ENCODE data around the gene NAT8L. TPM values are rescaled to one million over a fixed set of nuclear protein-coding genes. Genes with fewer than 3 reads are reported as not detected.

The NAT8L gene
- total and polyA plus RNA-seq, 2 donors (not counting 3 experiments of a cell fraction or from before 2014, with no cell fraction given) = 0.10 to 0.11 TPM

DNA sequence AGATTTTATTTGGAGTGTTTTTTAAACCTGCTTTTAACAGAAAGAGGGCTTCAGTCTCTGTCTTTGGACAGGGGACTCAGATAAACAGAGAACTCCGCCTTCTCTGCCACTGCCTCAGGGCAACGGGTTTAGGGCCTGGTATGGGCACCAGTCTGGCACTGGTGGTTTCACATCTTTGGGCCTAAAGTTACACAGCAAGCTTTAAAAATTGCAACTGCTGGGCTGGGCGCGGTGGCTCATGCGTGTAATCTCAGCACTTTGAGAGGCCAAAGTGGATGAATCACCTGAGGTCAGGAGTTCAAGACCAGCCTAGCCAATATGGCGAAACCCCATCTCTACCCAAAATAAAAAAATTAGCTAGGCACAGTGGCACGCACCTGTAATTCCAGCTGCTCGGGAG lies 10.3 kb upstream of the NAT8L start:
- no peaks in the 10 kb centered on the region for H3K9me1 ChIP-seq (replicated peaks; ENCODE audit: control insufficient read depth, extremely low read depth, insufficient read depth, low read length)
- dilution Hi-C loops (cut with MboI; ENCODE audit: extremely low pct_ligation_motif_present, low sequenced_read_pairs) = no loop called here
- intact Hi-C loops (cut with micrococcal nuclease) = no loop called here
- no peak overlapping the region for H2AFZ ChIP-seq (ENCODE audit: low read depth, low read length)
- no peak overlapping the region for H3K9ac ChIP-seq (replicated peaks; ENCODE audit: extremely low read depth, insufficient read depth, low read length)
- no peak for DNase-seq (ENCODE audit: low read depth, low spot score)
- no peaks in the 10 kb centered on the region for H3K79me2 ChIP-seq (ENCODE audit: control insufficient read depth, insufficient read depth, low read length)
- H3K27ac ChIP-seq (ENCODE audit: insufficient read depth, low read depth, low read length) = no peak overlapping the region
- TF ChIP-seq, protein P1, sequence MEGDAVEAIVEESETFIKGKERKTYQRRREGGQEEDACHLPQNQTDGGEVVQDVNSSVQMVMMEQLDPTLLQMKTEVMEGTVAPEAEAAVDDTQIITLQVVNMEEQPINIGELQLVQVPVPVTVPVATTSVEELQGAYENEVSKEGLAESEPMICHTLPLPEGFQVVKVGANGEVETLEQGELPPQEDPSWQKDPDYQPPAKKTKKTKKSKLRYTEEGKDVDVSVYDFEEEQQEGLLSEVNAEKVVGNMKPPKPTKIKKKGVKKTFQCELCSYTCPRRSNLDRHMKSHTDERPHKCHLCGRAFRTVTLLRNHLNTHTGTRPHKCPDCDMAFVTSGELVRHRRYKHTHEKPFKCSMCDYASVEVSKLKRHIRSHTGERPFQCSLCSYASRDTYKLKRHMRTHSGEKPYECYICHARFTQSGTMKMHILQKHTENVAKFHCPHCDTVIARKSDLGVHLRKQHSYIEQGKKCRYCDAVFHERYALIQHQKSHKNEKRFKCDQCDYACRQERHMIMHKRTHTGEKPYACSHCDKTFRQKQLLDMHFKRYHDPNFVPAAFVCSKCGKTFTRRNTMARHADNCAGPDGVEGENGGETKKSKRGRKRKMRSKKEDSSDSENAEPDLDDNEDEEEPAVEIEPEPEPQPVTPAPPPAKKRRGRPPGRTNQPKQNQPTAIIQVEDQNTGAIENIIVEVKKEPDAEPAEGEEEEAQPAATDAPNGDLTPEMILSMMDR (IDR thresholded peaks at IDR 0.05; ENCODE audit: extremely low read depth in 1 of 2, insufficient read depth in 1 of 2, low read depth in 1 of 2, low read length in 2 of 2) = no peak
- no peak for TF ChIP-seq POLR2A (IDR thresholded peaks at IDR 0.05; ENCODE audit: low read depth, low read length)
- TF ChIP-seq JUN (IDR thresholded peaks at IDR 0.05; ENCODE audit: borderline replicate concordance, insufficient read depth, insufficient read length, low read depth) = no peak
- POLR2A ChIA-PET = no interaction called here
- BruUV-seq (replicated peaks) = no TSS peak
- H3K9me3 ChIP-seq (replicated peaks; ENCODE audit: control insufficient read depth, insufficient read depth, low read length) = no peaks in the 10 kb centered on the region
- H3K36me3 ChIP-seq (ENCODE audit: control insufficient read depth in 2 of 2, extremely low read depth in 1 of 2, insufficient read depth in 2 of 2, low read length in 2 of 2) = no peaks in the 10 kb centered on the region
- no peak overlapping the region for H3K4me3 ChIP-seq (replicated peaks in 1 of 3; ENCODE audit: insufficient read depth in 1 of 3, low read depth in 1 of 3, low read length in 3 of 3)
- CTCF ChIA-PET = interaction anchor here (0.6 kb wide), 1 partner anchor 9 kb away, joined by 3 read pairs; no protein-coding TSS in a partner anchor
- no peak for FAIRE-seq
- H3K4me2 ChIP-seq (ENCODE audit: insufficient read depth, low read length) = no peak overlapping the region
- H4K20me1 ChIP-seq (replicated peaks; ENCODE audit: control insufficient read depth, extremely low read depth, insufficient read depth, low read length) = no peaks in the 10 kb centered on the region
- peaks cover 13 to 16% of the 10 kb centered on the region in 2 experiments for H3K27me3 ChIP-seq (ENCODE audit: control insufficient read depth in 2 of 2, insufficient read depth in 2 of 2, low read length in 2 of 2)
- no peaks in the 10 kb centered on the region for H3K4me1 ChIP-seq (ENCODE audit: control insufficient read depth, extremely low read depth, insufficient read depth, low read length)

DNA sequence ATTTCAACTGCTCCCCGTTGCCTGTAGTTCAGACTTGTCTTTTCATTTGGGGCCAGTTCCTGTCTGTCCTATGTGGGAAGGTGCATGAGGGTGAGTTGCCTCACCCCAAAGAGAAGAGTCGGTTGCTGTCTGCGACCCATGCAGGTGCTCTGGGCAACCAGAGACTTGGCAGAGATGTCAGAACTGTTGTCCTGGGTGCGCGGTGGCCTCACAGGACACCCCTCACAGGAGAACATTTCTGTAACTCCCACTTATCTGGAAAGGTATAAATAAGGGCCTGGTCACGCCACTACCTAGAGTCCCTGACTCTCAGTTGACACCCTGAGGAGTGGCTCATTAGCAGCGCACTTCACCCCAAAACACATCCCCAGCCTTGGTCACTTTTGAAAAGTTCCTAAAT lies 9.7 kb upstream of the NAT8L start:
- dilution Hi-C loops (cut with MboI; ENCODE audit: extremely low pct_ligation_motif_present, low sequenced_read_pairs) = no loop called here
- Histone ChIP-seq H3K27me3 (ENCODE audit: control insufficient read depth in 2 of 2, insufficient read depth in 2 of 2, low read length in 2 of 2) (peaks cover 16% of the 10 kb centered on the region in 2 experiments), H3K9me1 (replicated peaks; ENCODE audit: control insufficient read depth, extremely low read depth, insufficient read depth, low read length) (no peaks in the 10 kb centered on the region), H3K9ac (replicated peaks; ENCODE audit: extremely low read depth, insufficient read depth, low read length) (no peak overlapping the region), H3K4me2 (ENCODE audit: insufficient read depth, low read length) (no peak overlapping the region), H3K27ac (ENCODE audit: insufficient read depth, low read depth, low read length) (no peak overlapping the region), H3K9me3 (replicated peaks; ENCODE audit: control insufficient read depth, insufficient read depth, low read length) (no peaks in the 10 kb centered on the region), H3K79me2 (ENCODE audit: control insufficient read depth, insufficient read depth, low read length) (no peaks in the 10 kb centered on the region), H3K4me3 (replicated peaks in 1 of 3; ENCODE audit: insufficient read depth in 1 of 3, low read depth in 1 of 3, low read length in 3 of 3) (no peak overlapping the region), H3K4me1 (ENCODE audit: control insufficient read depth, extremely low read depth, insufficient read depth, low read length) (no peaks in the 10 kb centered on the region), H2AFZ (ENCODE audit: low read depth, low read length) (no peak overlapping the region), H4K20me1 (replicated peaks; ENCODE audit: control insufficient read depth, extremely low read depth, insufficient read depth, low read length) (no peaks in the 10 kb centered on the region), H3K36me3 (ENCODE audit: control insufficient read depth in 2 of 2, extremely low read depth in 1 of 2, insufficient read depth in 2 of 2, low read length in 2 of 2) (no peaks in the 10 kb centered on the region)
- FAIRE-seq (no peak), DNase-seq (ENCODE audit: low read depth, low spot score) (no peak)
- TF ChIP-seq EZH2 (IDR thresholded peaks at IDR 0.05; ENCODE audit: borderline replicate concordance, low read depth, low read length, severe bottlenecking) (no peak), POLR2AphosphoS5 (IDR thresholded peaks at IDR 0.05; ENCODE audit: insufficient read depth, low read depth, low read length) (no peak), POLR2A (IDR thresholded peaks at IDR 0.05; ENCODE audit: low read depth, low read length) (no peak), GATA2 (IDR thresholded peaks at IDR 0.05; ENCODE audit: insufficient read depth, insufficient read length, low read depth, low read length) (no peak), MYC (IDR thresholded peaks at IDR 0.05; ENCODE audit: low read depth, low read length) (no peak), JUN (IDR thresholded peaks at IDR 0.05; ENCODE audit: borderline replicate concordance, insufficient read depth, insufficient read length, low read depth) (no peak), FOS (IDR thresholded peaks at IDR 0.05; ENCODE audit: borderline replicate concordance, insufficient read depth, low read length) (no peak)
- TF ChIP-seq, protein P1 (IDR thresholded peaks at IDR 0.05; ENCODE audit: extremely low read depth in 1 of 2, insufficient read depth in 1 of 2, low read depth in 1 of 2, low read length in 2 of 2) = no peak
- TF ChIP-seq, protein P2, sequence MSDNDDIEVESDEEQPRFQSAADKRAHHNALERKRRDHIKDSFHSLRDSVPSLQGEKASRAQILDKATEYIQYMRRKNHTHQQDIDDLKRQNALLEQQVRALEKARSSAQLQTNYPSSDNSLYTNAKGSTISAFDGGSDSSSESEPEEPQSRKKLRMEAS (IDR thresholded peaks at IDR 0.05; ENCODE audit: insufficient read depth, insufficient read length) = no peak
- intact Hi-C loops (cut with micrococcal nuclease) = no loop called here
- BruUV-seq (replicated peaks) = no TSS peak
- POLR2A ChIA-PET = no interaction called here
- CTCF ChIA-PET = interaction anchor here (0.6 kb wide), 1 partner anchor 8 kb away, joined by 3 read pairs; no protein-coding TSS in a partner anchor

All from endothelial cell of umbilical vein (primary cell).